GM21576 (cell line): ENCODE results near the gene CCDC78.
A peak's percentile ranks its signal among the peaks of the same experiment; 100 is the strongest.

Source experiments
- ATAC-seq: cut with Tn5 transposase; IDR thresholded peaks from one replicate; pipeline ENCODE4 v1.9.1; 2021; ENCODE audit warnings: mild to moderate bottlenecking, moderate library complexity; ENCODE audit not compliant: unreplicated experiment

CCDC78 gene

GRCh38 chr16:680967-681745 is 45.1 kb downstream of the CCDC78 start:
- ATAC-seq = no peak

GRCh38 chr16:680625-680945 is 45.7 kb downstream of the CCDC78 start:
- no peak for ATAC-seq

GRCh38 chr16:679814-680624 is 46.2 kb downstream of the CCDC78 start, which contains the start of gene STUB1:
Gene STUB1, plus strand, starts transcription at chr16:680410. Its CDS starts 116 bp downstream, at chr16:680526.
- peak; percentile 33 for ATAC-seq

- no peak for ATAC-seq
Observed at GRCh38 chr16:678858-679813, 47.1 kb downstream of the CCDC78 start.

GRCh38 chr16:678209-678857 is 47.9 kb downstream of the CCDC78 start:
- ATAC-seq = no peak

- ATAC-seq = no peak
Observed at GRCh38 chr16:677316-678190, 48.7 kb downstream of the CCDC78 start.

- no peak for ATAC-seq
Observed at GRCh38 chr16:676913-677312, 49.3 kb downstream of the CCDC78 start.

- ATAC-seq = no peak
Observed at GRCh38 chr16:676565-676902, 49.7 kb downstream of the CCDC78 start.

- no peak for ATAC-seq
Observed at GRCh38 chr16:675884-676564, 50.2 kb downstream of the CCDC78 start.

- no peak for ATAC-seq
Observed at GRCh38 chr16:674968-675883, 51.0 kb downstream of the CCDC78 start, which contains the start of gene RHBDL1. Gene RHBDL1, plus strand, starts transcription at chr16:675671. Its CDS starts 120 bp downstream, at chr16:675791.

- no peak for ATAC-seq
Observed at GRCh38 chr16:674214-674881, 51.9 kb downstream of the CCDC78 start.

- ATAC-seq = no peak
Observed at GRCh38 chr16:673399-673991, 52.7 kb downstream of the CCDC78 start.

GRCh38 chr16:672851-673250 is 53.4 kb downstream of the CCDC78 start:
- no peak for ATAC-seq
